Measurements from ENCODE around the gene MID2. TPM values are rescaled to one million over a fixed set of nuclear protein-coding genes. Genes with fewer than 3 reads are reported as not detected.

Gene MID2
- total RNA-seq, 1 experiment from 2014 or later: 5.1 TPM

- Histone ChIP-seq H3K9me2 (ENCODE audit: insufficient read depth) (no peaks in the 10 kb centered on the region), H3K4me2 (ENCODE audit: low read length) (no peak overlapping the region), H3K4me3 (replicated peaks in 1 of 2; ENCODE audit: low read depth in 1 of 2, low read length in 2 of 2) (no peak overlapping the region), H4K20me1 (ENCODE audit: insufficient read depth) (no peaks in the 10 kb centered on the region), H3K79me2 (ENCODE audit: insufficient read depth, low read length) (no peaks in the 10 kb centered on the region), H3K4me1 (ENCODE audit: control insufficient read depth in 1 of 2, insufficient read depth in 2 of 2, low read length in 2 of 2) (no peaks in the 10 kb centered on the region), H3K36me3 (ENCODE audit: control insufficient read depth in 1 of 2, insufficient read depth in 2 of 2, low read length in 2 of 2) (no peaks in the 10 kb centered on the region), H3K27ac (ENCODE audit: low read depth, low read length) (no peak overlapping the region), H3K9ac (ENCODE audit: low read length) (no peak overlapping the region), H3K27me3 (ENCODE audit: insufficient read depth, low read length) (no peaks in the 10 kb centered on the region), H2AFZ (ENCODE audit: low read depth, low read length, poor library complexity, severe bottlenecking) (no peak overlapping the region), H3K9me3 (ENCODE audit: control insufficient read depth in 1 of 2, insufficient read depth in 1 of 2, low read depth in 1 of 2, low read length in 2 of 2) (no peaks in the 10 kb centered on the region)
- no peak for DNase-seq (ENCODE audit: low read depth, low spot score)
- no peak for ATAC-seq
- RAD21 ChIA-PET (ENCODE audit: low non-redundant PET in 1 of 2, low total read pairs in 2 of 2, uncharacterized antibody in 2 of 2, unreplicated experiment in 2 of 2): no interaction called here
- intact Hi-C loops (cut with micrococcal nuclease): no loop called here
- TF ChIP-seq ELF1 (IDR thresholded peaks at IDR 0.05; ENCODE audit: borderline replicate concordance, low read depth): no peak
- TF ChIP-seq, protein P1, sequence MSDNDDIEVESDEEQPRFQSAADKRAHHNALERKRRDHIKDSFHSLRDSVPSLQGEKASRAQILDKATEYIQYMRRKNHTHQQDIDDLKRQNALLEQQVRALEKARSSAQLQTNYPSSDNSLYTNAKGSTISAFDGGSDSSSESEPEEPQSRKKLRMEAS (IDR thresholded peaks at IDR 0.05): no peak
- TF ChIP-seq SRF (IDR thresholded peaks at IDR 0.05; ENCODE audit: low read depth): no peak
- TF ChIP-seq, protein P2, sequence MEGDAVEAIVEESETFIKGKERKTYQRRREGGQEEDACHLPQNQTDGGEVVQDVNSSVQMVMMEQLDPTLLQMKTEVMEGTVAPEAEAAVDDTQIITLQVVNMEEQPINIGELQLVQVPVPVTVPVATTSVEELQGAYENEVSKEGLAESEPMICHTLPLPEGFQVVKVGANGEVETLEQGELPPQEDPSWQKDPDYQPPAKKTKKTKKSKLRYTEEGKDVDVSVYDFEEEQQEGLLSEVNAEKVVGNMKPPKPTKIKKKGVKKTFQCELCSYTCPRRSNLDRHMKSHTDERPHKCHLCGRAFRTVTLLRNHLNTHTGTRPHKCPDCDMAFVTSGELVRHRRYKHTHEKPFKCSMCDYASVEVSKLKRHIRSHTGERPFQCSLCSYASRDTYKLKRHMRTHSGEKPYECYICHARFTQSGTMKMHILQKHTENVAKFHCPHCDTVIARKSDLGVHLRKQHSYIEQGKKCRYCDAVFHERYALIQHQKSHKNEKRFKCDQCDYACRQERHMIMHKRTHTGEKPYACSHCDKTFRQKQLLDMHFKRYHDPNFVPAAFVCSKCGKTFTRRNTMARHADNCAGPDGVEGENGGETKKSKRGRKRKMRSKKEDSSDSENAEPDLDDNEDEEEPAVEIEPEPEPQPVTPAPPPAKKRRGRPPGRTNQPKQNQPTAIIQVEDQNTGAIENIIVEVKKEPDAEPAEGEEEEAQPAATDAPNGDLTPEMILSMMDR (IDR thresholded peaks at IDR 0.05 in 2 of 3, conservative IDR thresholded peaks at IDR 0.05 in 1 of 3; ENCODE audit: borderline replicate concordance in 1 of 3, insufficient read depth in 1 of 3, low read depth in 2 of 3, low read length in 2 of 3): no peak
- TF ChIP-seq JUND (IDR thresholded peaks at IDR 0.05): no peak
- no peak for TF ChIP-seq YY1 (IDR thresholded peaks at IDR 0.05; ENCODE audit: extremely low read depth, insufficient replicate concordance, low read depth, low read length)
- no peak for TF ChIP-seq CBX3 (IDR thresholded peaks at IDR 0.05; ENCODE audit: low read depth)
- no peak for TF ChIP-seq EGR1 (IDR thresholded peaks at IDR 0.05; ENCODE audit: low read depth)
- no peak for TF ChIP-seq ZFX (IDR thresholded peaks at IDR 0.05)
- no peak for TF ChIP-seq SIN3A (IDR thresholded peaks at IDR 0.05; ENCODE audit: low read depth)
- no peak for TF ChIP-seq SP1 (IDR thresholded peaks at IDR 0.05; ENCODE audit: low read depth)
- no peak for TF ChIP-seq FOSL1 (IDR thresholded peaks at IDR 0.05; ENCODE audit: low read depth)
- TF ChIP-seq CEBPB (IDR thresholded peaks at IDR 0.05; ENCODE audit: low read depth): no peak
- no peak for TF ChIP-seq EZH2phosphoT487 (IDR thresholded peaks at IDR 0.05; ENCODE audit: borderline replicate concordance)
- TF ChIP-seq ZNF274 (IDR thresholded peaks at IDR 0.05; ENCODE audit: low read depth, low read length): no peak
- TF ChIP-seq ZBTB33 (IDR thresholded peaks at IDR 0.05; ENCODE audit: extremely low read depth, insufficient replicate concordance, low read length): no peak
- TF ChIP-seq, protein P3, sequence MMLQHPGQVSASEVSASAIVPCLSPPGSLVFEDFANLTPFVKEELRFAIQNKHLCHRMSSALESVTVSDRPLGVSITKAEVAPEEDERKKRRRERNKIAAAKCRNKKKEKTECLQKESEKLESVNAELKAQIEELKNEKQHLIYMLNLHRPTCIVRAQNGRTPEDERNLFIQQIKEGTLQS (IDR thresholded peaks at IDR 0.05): no peak
- TF ChIP-seq POLR2AphosphoS5 (IDR thresholded peaks at IDR 0.05; ENCODE audit: low read depth, low read length): no peak
- CTCF ChIA-PET: no interaction called here
- POLR2A ChIA-PET: no interaction called here
- BruUV-seq (replicated peaks): no TSS peak
Measured at GRCh38 chrX:107834275-107835201, 8.9 kb downstream of the MID2 start.

Measured in HCT116 (cell line).